Measurements from ENCODE around the gene DIO3. TPM values are rescaled to one million over a fixed set of nuclear protein-coding genes. Genes with fewer than 3 reads are reported as not detected.

Gene DIO3
- total RNA-seq, 1 experiment from 2014 or later = not detected

GRCh38 chr14:101598159-101598558, 36.9 kb downstream of the DIO3 start:
- ChIA-PET POLR2A (ENCODE audit: low non-redundant PET) (no interaction called here), CTCF (no interaction called here)
- H3K9me3 ChIP-seq (ENCODE audit: low read depth, low read length, poor library complexity, severe bottlenecking) = no peaks in the 10 kb centered on the region
- H3K27me3 ChIP-seq (replicated peaks; ENCODE audit: insufficient read depth, low read depth, low read length, poor library complexity) = no peaks in the 10 kb centered on the region
- H3K27ac ChIP-seq (ENCODE audit: low read depth, low read length, poor library complexity, severe bottlenecking) = no peak overlapping the region
- no peak for DNase-seq (ENCODE audit: low spot score)
- intact Hi-C loops (cut with micrococcal nuclease; ENCODE audit: unreplicated experiment) = no loop called here
- no peak overlapping the region for H3K4me3 ChIP-seq (ENCODE audit: low read depth, low read length, poor library complexity, severe bottlenecking)
- BruUV-seq (replicated peaks) = no TSS peak
- no peaks in the 10 kb centered on the region for H3K4me1 ChIP-seq (ENCODE audit: insufficient read depth, low read length, poor library complexity, severe bottlenecking)
- no peaks in the 10 kb centered on the region for H3K36me3 ChIP-seq (ENCODE audit: insufficient read depth, low read length, poor library complexity, severe bottlenecking)
- TF ChIP-seq EZH2 (IDR thresholded peaks at IDR 0.05; ENCODE audit: borderline replicate concordance, low read depth, low read length, poor library complexity, severe bottlenecking) = no peak
- TF ChIP-seq, protein P1, sequence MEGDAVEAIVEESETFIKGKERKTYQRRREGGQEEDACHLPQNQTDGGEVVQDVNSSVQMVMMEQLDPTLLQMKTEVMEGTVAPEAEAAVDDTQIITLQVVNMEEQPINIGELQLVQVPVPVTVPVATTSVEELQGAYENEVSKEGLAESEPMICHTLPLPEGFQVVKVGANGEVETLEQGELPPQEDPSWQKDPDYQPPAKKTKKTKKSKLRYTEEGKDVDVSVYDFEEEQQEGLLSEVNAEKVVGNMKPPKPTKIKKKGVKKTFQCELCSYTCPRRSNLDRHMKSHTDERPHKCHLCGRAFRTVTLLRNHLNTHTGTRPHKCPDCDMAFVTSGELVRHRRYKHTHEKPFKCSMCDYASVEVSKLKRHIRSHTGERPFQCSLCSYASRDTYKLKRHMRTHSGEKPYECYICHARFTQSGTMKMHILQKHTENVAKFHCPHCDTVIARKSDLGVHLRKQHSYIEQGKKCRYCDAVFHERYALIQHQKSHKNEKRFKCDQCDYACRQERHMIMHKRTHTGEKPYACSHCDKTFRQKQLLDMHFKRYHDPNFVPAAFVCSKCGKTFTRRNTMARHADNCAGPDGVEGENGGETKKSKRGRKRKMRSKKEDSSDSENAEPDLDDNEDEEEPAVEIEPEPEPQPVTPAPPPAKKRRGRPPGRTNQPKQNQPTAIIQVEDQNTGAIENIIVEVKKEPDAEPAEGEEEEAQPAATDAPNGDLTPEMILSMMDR (conservative IDR thresholded peaks at IDR 0.05; ENCODE audit: low read depth, low read length) = no peak

GRCh38 chr14:101598571-101599233, 37.4 kb downstream of the DIO3 start:
- no peak for DNase-seq (ENCODE audit: low spot score)
- no peaks in the 10 kb centered on the region for H3K27me3 ChIP-seq (replicated peaks; ENCODE audit: insufficient read depth, low read depth, low read length, poor library complexity)
- H3K4me3 ChIP-seq (ENCODE audit: low read depth, low read length, poor library complexity, severe bottlenecking) = no peak overlapping the region
- H3K9me3 ChIP-seq (ENCODE audit: low read depth, low read length, poor library complexity, severe bottlenecking) = no peaks in the 10 kb centered on the region
- ChIA-PET CTCF (no interaction called here), POLR2A (ENCODE audit: low non-redundant PET) (no interaction called here)
- intact Hi-C loops (cut with micrococcal nuclease; ENCODE audit: unreplicated experiment) = no loop called here
- H3K4me1 ChIP-seq (ENCODE audit: insufficient read depth, low read length, poor library complexity, severe bottlenecking) = no peaks in the 10 kb centered on the region
- H3K36me3 ChIP-seq (ENCODE audit: insufficient read depth, low read length, poor library complexity, severe bottlenecking) = no peaks in the 10 kb centered on the region
- no peak for TF ChIP-seq EZH2 (IDR thresholded peaks at IDR 0.05; ENCODE audit: borderline replicate concordance, low read depth, low read length, poor library complexity, severe bottlenecking)
- TF ChIP-seq, protein P1 (conservative IDR thresholded peaks at IDR 0.05; ENCODE audit: low read depth, low read length) = no peak
- H3K27ac ChIP-seq (ENCODE audit: low read depth, low read length, poor library complexity, severe bottlenecking) = no peak overlapping the region
- BruUV-seq (replicated peaks) = no TSS peak

- Histone ChIP-seq H3K27me3 (replicated peaks; ENCODE audit: insufficient read depth, low read depth, low read length, poor library complexity) (no peaks in the 10 kb centered on the region), H3K9me3 (ENCODE audit: low read depth, low read length, poor library complexity, severe bottlenecking) (no peaks in the 10 kb centered on the region), H3K36me3 (ENCODE audit: insufficient read depth, low read length, poor library complexity, severe bottlenecking) (no peaks in the 10 kb centered on the region), H3K4me1 (ENCODE audit: insufficient read depth, low read length, poor library complexity, severe bottlenecking) (no peaks in the 10 kb centered on the region), H3K27ac (ENCODE audit: low read depth, low read length, poor library complexity, severe bottlenecking) (no peak overlapping the region), H3K4me3 (ENCODE audit: low read depth, low read length, poor library complexity, severe bottlenecking) (no peak overlapping the region)
- DNase-seq (ENCODE audit: low spot score) = no peak
- no peak for TF ChIP-seq EZH2 (IDR thresholded peaks at IDR 0.05; ENCODE audit: borderline replicate concordance, low read depth, low read length, poor library complexity, severe bottlenecking)
- TF ChIP-seq, protein P1 (conservative IDR thresholded peaks at IDR 0.05; ENCODE audit: low read depth, low read length) = no peak
- ChIA-PET POLR2A (ENCODE audit: low non-redundant PET) (no interaction called here), CTCF (no interaction called here)
- intact Hi-C loops (cut with micrococcal nuclease; ENCODE audit: unreplicated experiment) = no loop called here
- BruUV-seq (replicated peaks) = no TSS peak
Measured at GRCh38 chr14:101599234-101599885, 38.1 kb downstream of the DIO3 start.
